Skeletal muscle cell (primary cell): Measurements from ENCODE around the gene VPREB1.
"Not testable (repeated sequence)": the region's sequence is repeated elsewhere in the genome, so short reads cannot be mapped to it uniquely, and the experiment has no call there.

Experiments used
- DNase-seq: peaks from one replicate; pipeline ENCODE4 v3.0.0-alpha.2; 2010; ENCODE audit warnings: low read depth
- H3K4me3 ChIP-seq: 2 replicates; pipeline ENCODE4 v1.5.1; 2011; ENCODE audit warnings: low read depth, mild to moderate bottlenecking, control low read depth, low read length, moderate library complexity

Gene VPREB1

DNA sequence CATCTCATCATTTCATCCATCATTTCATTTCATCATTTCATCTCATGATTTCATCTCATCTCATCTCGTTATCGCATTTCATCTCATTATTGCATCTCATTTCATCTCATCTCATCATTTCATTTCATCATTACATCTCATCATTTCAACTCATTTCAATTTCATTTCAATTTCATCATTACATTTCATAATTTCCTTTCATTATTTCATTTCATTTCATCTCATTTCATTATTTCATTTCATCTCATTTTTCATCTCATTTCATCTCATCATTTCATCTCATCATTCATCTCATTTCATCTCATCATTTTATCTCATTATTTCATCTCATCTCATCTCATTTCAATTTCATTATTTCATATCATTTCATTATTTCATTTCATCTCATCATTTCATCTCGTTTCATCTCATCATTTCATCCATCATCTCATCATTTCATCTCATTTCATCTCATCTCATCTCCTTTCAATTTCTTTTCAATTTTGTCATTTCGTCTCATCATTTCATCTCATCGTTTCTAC, 42.6 kb downstream of the VPREB1 start:
- H3K4me3 ChIP-seq, DNase-seq: not testable (repeated sequence)

DNA sequence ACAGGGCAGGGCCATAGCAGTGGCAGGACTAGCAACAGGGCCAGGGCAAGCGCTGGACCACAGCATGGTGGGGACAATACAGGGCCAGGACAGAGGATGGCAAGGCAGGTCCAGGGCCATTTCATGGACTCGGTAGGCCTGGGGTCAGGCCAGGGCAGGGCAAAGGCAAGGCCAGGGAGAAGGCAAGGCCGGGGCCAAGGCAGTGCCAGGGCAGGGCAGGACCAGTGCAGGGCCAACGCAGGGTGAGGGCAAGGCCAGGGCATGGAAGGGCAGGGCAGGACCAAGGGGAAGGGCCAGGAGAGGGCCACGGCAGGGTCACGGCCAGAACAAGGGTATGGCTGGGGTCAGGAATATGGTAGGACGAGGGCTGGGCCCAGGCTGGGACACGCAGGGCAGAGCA, 45.1 kb downstream of the VPREB1 start:
- not testable (repeated sequence) for DNase-seq, H3K4me3 ChIP-seq

DNA sequence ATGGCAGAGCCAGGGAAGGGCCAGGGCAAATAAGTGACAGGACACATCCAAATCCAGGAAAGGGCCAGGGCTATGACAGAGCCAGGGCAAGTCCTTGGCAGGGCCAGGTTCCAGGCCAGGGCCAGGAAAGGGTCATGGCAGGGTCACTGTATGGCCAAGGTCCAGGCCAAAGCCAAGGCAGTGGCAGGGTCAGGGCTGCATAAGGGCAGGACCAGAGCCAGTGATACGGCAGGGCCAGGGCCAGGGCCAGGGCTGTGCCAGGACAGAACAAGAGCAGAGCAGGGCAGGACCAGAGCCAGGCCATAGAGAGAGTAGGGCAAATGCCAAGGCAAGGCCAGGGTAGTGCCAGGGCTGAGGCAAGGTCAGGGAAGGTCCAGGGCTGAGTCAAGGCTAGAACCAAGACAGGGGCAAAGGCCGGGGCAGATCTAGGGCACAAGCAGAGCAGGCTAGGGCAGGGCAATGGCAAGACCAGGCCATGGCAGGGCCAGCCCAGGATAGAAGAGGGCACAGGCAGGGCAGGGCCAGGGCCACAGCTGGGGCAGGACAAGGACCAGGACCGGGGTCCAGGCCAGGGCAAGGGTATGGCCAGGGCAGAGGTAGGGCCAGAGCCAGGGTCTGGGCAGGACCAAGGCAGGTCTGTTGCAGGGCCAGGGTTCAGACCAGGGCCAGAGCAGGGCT, 46.7 kb downstream of the VPREB1 start:
- H3K4me3 ChIP-seq, DNase-seq: not testable (repeated sequence)

DNA sequence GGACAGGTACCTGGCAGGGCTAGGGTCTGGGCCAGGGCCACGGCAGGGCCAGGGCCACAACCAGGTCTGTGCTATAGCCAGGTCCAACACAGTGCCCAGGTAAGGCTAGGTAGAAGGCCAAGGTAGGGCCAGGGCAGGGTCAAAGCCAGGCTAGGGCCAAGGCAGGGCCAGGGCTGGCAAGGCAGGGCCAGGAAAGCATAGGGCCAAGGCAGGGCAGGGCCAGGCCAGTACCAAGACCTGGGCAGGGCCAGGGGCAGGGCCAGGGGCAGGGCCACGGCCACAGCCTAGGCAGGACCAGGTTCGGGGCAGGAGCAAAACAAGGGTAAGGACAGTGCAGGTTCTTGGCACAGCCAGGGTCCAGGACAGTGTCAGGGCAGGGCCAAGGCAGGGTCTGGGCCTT, 48.1 kb downstream of the VPREB1 start:
- H3K4me3 ChIP-seq, DNase-seq: not testable (repeated sequence)

DNA sequence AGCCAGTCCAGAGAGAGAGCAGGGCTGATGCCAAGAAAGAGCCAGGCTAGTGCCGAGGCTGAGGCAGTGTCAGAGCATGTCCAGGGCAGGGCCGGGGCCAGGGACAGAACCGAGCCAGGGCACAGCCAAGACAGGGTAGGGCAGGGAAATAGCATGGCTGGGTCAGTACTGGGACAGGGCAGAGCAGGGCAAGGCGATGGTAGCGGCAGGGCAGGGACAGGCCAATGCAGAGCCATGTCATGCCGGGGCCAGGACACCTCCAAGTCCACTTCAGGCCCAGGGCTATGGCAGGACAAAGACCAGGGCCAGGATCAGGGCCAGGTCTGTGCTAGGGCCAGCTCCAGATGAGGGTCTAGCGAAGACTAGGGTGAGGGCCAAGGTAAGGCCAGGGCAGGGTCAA, 48.9 kb downstream of the VPREB1 start:
- not testable (repeated sequence) for H3K4me3 ChIP-seq, DNase-seq

DNA sequence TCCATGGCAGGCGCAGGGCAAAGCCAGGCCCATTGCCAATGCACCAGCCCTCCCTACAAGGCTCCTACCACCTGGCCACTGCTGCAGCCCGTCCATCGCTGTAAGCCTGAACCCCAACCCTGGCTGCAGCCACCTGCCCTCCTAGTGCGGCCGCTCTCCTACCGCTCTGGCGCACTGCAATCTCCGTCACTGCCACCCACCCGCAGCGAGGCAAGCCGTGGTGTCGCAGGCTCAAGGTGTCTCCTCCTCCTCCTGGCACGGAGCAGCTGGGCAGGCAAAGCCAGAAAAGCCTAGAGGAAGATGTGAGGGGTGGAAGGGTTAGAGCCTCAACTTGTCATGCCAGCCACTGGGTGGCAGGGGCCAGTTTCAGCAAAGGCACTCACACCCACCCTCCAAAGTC, 50.1 kb downstream of the VPREB1 start:
- DNase-seq, H3K4me3 ChIP-seq: not testable (repeated sequence)
